ENCODE data around the gene PIKFYVE. TPM values are rescaled to one million over a fixed set of nuclear protein-coding genes. Genes with fewer than 3 reads are reported as not detected.

Gene PIKFYVE
- total RNA-seq, 4 donors from 2014 or later, result 19.1 to 29.7 (median 22.8) TPM

- no peaks in the 10 kb centered on the region for H3K4me1 ChIP-seq
- no peak for TF ChIP-seq POLR2A (IDR thresholded peaks at IDR 0.05; ENCODE audit: low read depth)
- TF ChIP-seq CTCF (IDR thresholded peaks at IDR 0.05), result no peak
- TF ChIP-seq POLR2AphosphoS5 (IDR thresholded peaks at IDR 0.05), result no peak
- no peak for TF ChIP-seq EP300 (IDR thresholded peaks at IDR 0.05)
- H3K36me3 ChIP-seq, result no peaks in the 10 kb centered on the region
- H3K27me3 ChIP-seq, result no peaks in the 10 kb centered on the region
- WGBS, result 97% methylated on average over 6 of the region's 33 CpGs
- no peaks in the 10 kb centered on the region for H3K9me3 ChIP-seq
- H3K4me3 ChIP-seq, result no peak overlapping the region
- no peak for DNase-seq (ENCODE audit: extremely low spot score)
- intact Hi-C loops (cut with DNase I), result no loop called here
- no peak overlapping the region for H3K27ac ChIP-seq (replicated peaks in 1 of 4)
These were observed 38.3 kb upstream of the PIKFYVE start for GRCh38 chr2:208227581-208228232.

DNA sequence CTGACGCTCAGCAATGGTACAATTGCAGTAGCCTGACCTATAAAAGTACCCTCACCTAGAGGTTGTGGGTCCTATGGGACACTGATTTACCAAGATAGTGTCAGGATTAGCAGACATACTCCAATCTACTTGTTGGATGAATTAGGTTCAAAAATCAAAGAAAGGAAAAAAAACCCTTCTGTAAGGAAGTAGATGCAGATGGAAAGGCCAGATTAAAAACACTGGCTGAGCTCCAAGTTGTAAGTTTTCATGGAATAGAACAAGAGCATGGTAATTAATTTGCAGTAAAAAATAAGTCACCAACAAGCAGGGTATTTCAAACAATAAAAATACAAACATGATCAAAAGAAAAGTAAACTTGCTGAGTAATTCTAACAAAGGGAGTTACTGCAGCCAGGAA, 37.6 kb upstream of the PIKFYVE start:
- no peak overlapping the region for H3K4me3 ChIP-seq
- H3K36me3 ChIP-seq, result no peaks in the 10 kb centered on the region
- intact Hi-C loops (cut with DNase I), result no loop called here
- TF ChIP-seq POLR2AphosphoS5 (IDR thresholded peaks at IDR 0.05), result no peak
- no peak for TF ChIP-seq CTCF (IDR thresholded peaks at IDR 0.05)
- no peak for TF ChIP-seq EP300 (IDR thresholded peaks at IDR 0.05)
- TF ChIP-seq POLR2A (IDR thresholded peaks at IDR 0.05; ENCODE audit: low read depth), result no peak
- WGBS, result 42% methylated on average over 1 of the region's 1 CpG
- no peaks in the 10 kb centered on the region for H3K27me3 ChIP-seq
- H3K9me3 ChIP-seq, result no peaks in the 10 kb centered on the region
- H3K4me1 ChIP-seq, result no peaks in the 10 kb centered on the region
- no peak for DNase-seq (ENCODE audit: extremely low spot score)
- no peak overlapping the region for H3K27ac ChIP-seq (replicated peaks in 1 of 4)

- 83% methylated on average over 1 of the region's 1 CpG for WGBS
- H3K4me1 ChIP-seq, result no peaks in the 10 kb centered on the region
- no peak for DNase-seq (ENCODE audit: extremely low spot score)
- no peak overlapping the region for H3K4me3 ChIP-seq
- TF ChIP-seq CTCF (IDR thresholded peaks at IDR 0.05), result no peak
- TF ChIP-seq POLR2AphosphoS5 (IDR thresholded peaks at IDR 0.05), result no peak
- TF ChIP-seq EP300 (IDR thresholded peaks at IDR 0.05), result no peak
- no peak for TF ChIP-seq POLR2A (IDR thresholded peaks at IDR 0.05; ENCODE audit: low read depth)
- H3K9me3 ChIP-seq, result no peaks in the 10 kb centered on the region
- peaks cover 20 to 46% (median 34%) of the 10 kb centered on the region in 4 donors for H3K36me3 ChIP-seq
- H3K27ac ChIP-seq (replicated peaks in 1 of 4), result no peak overlapping the region
- H3K27me3 ChIP-seq, result no peaks in the 10 kb centered on the region
- intact Hi-C loops (cut with DNase I), result no loop called here
These were observed 31.3 kb upstream of the PIKFYVE start for GRCh38 chr2:208234786-208235185.

DNA sequence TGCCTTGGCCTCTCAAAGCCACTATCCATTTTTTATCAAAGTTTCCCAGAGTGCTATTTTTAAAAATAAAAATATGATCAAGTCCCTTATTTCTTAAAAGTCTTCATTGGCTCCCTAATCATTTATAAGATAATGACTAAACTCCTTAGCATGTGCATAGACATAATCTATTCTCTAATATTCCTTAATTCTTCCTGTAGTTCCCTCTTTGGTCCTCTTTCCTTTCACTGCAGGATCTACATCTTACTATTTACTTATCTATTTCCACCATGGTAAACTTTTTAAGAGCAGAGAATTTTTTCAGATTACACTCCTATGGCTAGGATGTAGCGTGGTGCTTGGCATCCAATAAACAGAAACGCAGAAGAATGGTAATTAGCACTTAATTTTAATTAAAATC, 30.2 kb upstream of the PIKFYVE start:
- 71% methylated on average over 2 of the region's 2 CpGs for WGBS
- Histone ChIP-seq H3K4me1 (no peaks in the 10 kb centered on the region), H3K36me3 (peaks cover 31 to 56% (median 45%) of the 10 kb centered on the region in 4 donors), H3K9me3 (no peaks in the 10 kb centered on the region), H3K27me3 (no peaks in the 10 kb centered on the region), H3K27ac (replicated peaks in 1 of 4) (no peak overlapping the region), H3K4me3 (no peak overlapping the region)
- TF ChIP-seq EP300 (IDR thresholded peaks at IDR 0.05), result no peak
- DNase-seq (ENCODE audit: extremely low spot score), result no peak
- intact Hi-C loops (cut with DNase I), result no loop called here

GRCh38 chr2:208239770-208240493, 26.1 kb upstream of the PIKFYVE start:
- 96% methylated on average over 9 of the region's 9 CpGs for WGBS
- intact Hi-C loops (cut with DNase I), result no loop called here
- DNase-seq (ENCODE audit: extremely low spot score), result no peak
- H3K4me3 ChIP-seq, result no peak overlapping the region
- H3K36me3 ChIP-seq, result peaks cover 31 to 97% (median 78%) of the 10 kb centered on the region in 4 donors
- no peaks in the 10 kb centered on the region for H3K27me3 ChIP-seq
- H3K27ac ChIP-seq (replicated peaks in 1 of 4), result no peak overlapping the region
- TF ChIP-seq EP300 (IDR thresholded peaks at IDR 0.05), result no peak
- no peak for TF ChIP-seq POLR2AphosphoS5 (IDR thresholded peaks at IDR 0.05)
- TF ChIP-seq POLR2A (IDR thresholded peaks at IDR 0.05; ENCODE audit: low read depth), result no peak
- TF ChIP-seq CTCF (IDR thresholded peaks at IDR 0.05), result no peak
- no peaks in the 10 kb centered on the region for H3K9me3 ChIP-seq
- no peaks in the 10 kb centered on the region for H3K4me1 ChIP-seq

Measured in esophagus muscularis mucosa (tissue), 4 donors.